ENCODE measurements around the gene GSN.

Gene GSN

GRCh38 chr9:121354762-121355161 lies 86.8 kb downstream of the GSN start:
- no peak overlapping the region for H2AK5ac ChIP-seq (ENCODE audit: low read depth, low read length)
- WGBS, 2 donors (ENCODE audit: extremely low coverage in 2 of 2, insufficient read length in 2 of 2, insufficient replicate concordance in 1 of 2) = no CpG with 5 or more reads among the region's 5 CpGs
- H3K4me2 ChIP-seq (ENCODE audit: insufficient read depth, low read length, poor library complexity, severe bottlenecking) = no peak overlapping the region
- H3K23ac ChIP-seq (ENCODE audit: low read depth, low read length, poor library complexity) = no peak overlapping the region
- H3K36me3 ChIP-seq (replicated peaks in 1 of 2; ENCODE audit: control insufficient read depth in 2 of 2, insufficient read depth in 2 of 2, low read length in 2 of 2) = peaks cover 0 to 2% of the 10 kb centered on the region in 2 donors
- no peak overlapping the region for H3K4me3 ChIP-seq (ENCODE audit: low read length in 2 of 2)
- H3K9ac ChIP-seq (ENCODE audit: low read depth, low read length, poor library complexity) = no peak overlapping the region
- no peaks in the 10 kb centered on the region for H3K27me3 ChIP-seq (ENCODE audit: control insufficient read depth in 3 of 3, insufficient read depth in 3 of 3, low read depth in 1 of 3, low read length in 3 of 3)
- H2BK12ac ChIP-seq (ENCODE audit: low read length) = no peak overlapping the region
- H3K4me1 ChIP-seq (ENCODE audit: control insufficient read depth in 2 of 2, insufficient read depth in 1 of 2, low read depth in 1 of 2, low read length in 2 of 2) = peaks cover 0 to 3% of the 10 kb centered on the region in 2 donors
- H3K14ac ChIP-seq (ENCODE audit: low read length) = no peak overlapping the region
- H2AFZ ChIP-seq (ENCODE audit: low read length) = no peak overlapping the region
- H3K18ac ChIP-seq (ENCODE audit: low read length) = no peak overlapping the region
- no peak overlapping the region for H3K27ac ChIP-seq (replicated peaks; ENCODE audit: low read length)
- no peak overlapping the region for H2BK15ac ChIP-seq (ENCODE audit: low read length)
- no peaks in the 10 kb centered on the region for H3K9me3 ChIP-seq (replicated peaks in 1 of 2; ENCODE audit: control insufficient read depth in 2 of 2, insufficient read depth in 1 of 2, low read depth in 1 of 2, low read length in 2 of 2)
- no peak overlapping the region for H4K91ac ChIP-seq (ENCODE audit: low read depth, low read length, poor library complexity)
- no peaks in the 10 kb centered on the region for H3K79me1 ChIP-seq (ENCODE audit: low read depth, low read length)
- H2BK5ac ChIP-seq (ENCODE audit: low read length) = no peak overlapping the region
- H4K8ac ChIP-seq (ENCODE audit: low read depth, low read length) = no peak overlapping the region
- DNase-seq (ENCODE audit: low spot score) = no peak
- no peak overlapping the region for H3K4ac ChIP-seq (ENCODE audit: low read length)
- no peak overlapping the region for H2BK120ac ChIP-seq (ENCODE audit: low read depth, low read length)

- WGBS, 2 donors (ENCODE audit: extremely low coverage in 2 of 2, insufficient read length in 2 of 2, insufficient replicate concordance in 1 of 2) = no CpG with 5 or more reads among the region's 3 CpGs
- Histone ChIP-seq H4K91ac (ENCODE audit: low read depth, low read length, poor library complexity) (no peak overlapping the region), H4K8ac (ENCODE audit: low read depth, low read length) (no peak overlapping the region), H3K9ac (ENCODE audit: low read depth, low read length, poor library complexity) (no peak overlapping the region), H3K4me2 (ENCODE audit: insufficient read depth, low read length, poor library complexity, severe bottlenecking) (no peak overlapping the region), H3K4ac (ENCODE audit: low read length) (no peak overlapping the region), H3K36me3 (replicated peaks in 1 of 2; ENCODE audit: control insufficient read depth in 2 of 2, insufficient read depth in 2 of 2, low read length in 2 of 2) (peaks cover 0 to 2% of the 10 kb centered on the region in 2 donors), H3K4me3 (ENCODE audit: low read length in 2 of 2) (no peak overlapping the region), H2BK5ac (ENCODE audit: low read length) (no peak overlapping the region), H3K18ac (ENCODE audit: low read length) (no peak overlapping the region), H3K27ac (replicated peaks; ENCODE audit: low read length) (no peak overlapping the region), H2AFZ (ENCODE audit: low read length) (no peak overlapping the region), H3K27me3 (ENCODE audit: control insufficient read depth in 3 of 3, insufficient read depth in 3 of 3, low read depth in 1 of 3, low read length in 3 of 3) (no peaks in the 10 kb centered on the region), H3K23ac (ENCODE audit: low read depth, low read length, poor library complexity) (no peak overlapping the region), H3K9me3 (replicated peaks in 1 of 2; ENCODE audit: control insufficient read depth in 2 of 2, insufficient read depth in 1 of 2, low read depth in 1 of 2, low read length in 2 of 2) (no peaks in the 10 kb centered on the region), H2AK5ac (ENCODE audit: low read depth, low read length) (no peak overlapping the region), H3K79me1 (ENCODE audit: low read depth, low read length) (no peaks in the 10 kb centered on the region), H2BK120ac (ENCODE audit: low read depth, low read length) (no peak overlapping the region), H3K14ac (ENCODE audit: low read length) (no peak overlapping the region), H2BK12ac (ENCODE audit: low read length) (no peak overlapping the region), H2BK15ac (ENCODE audit: low read length) (no peak overlapping the region), H3K4me1 (ENCODE audit: control insufficient read depth in 2 of 2, insufficient read depth in 1 of 2, low read depth in 1 of 2, low read length in 2 of 2) (peaks cover 0 to 3% of the 10 kb centered on the region in 2 donors)
- no peak for DNase-seq (ENCODE audit: low spot score)
Measured at GRCh38 chr9:121357011-121357410, 89.0 kb downstream of the GSN start.

- Histone ChIP-seq H3K18ac (ENCODE audit: low read length) (no peak overlapping the region), H3K4me3 (ENCODE audit: low read length in 2 of 2) (no peak overlapping the region)
- DNase-seq (ENCODE audit: low spot score) = no peak
Measured at GRCh38 chr9:121358751-121359150, 90.8 kb downstream of the GSN start.

GRCh38 chr9:121359351-121360294 lies 91.7 kb downstream of the GSN start:
- peaks cover 0 to 2% of the 10 kb centered on the region in 2 donors for H3K36me3 ChIP-seq (replicated peaks in 1 of 2; ENCODE audit: control insufficient read depth in 2 of 2, insufficient read depth in 2 of 2, low read length in 2 of 2)

More at GRCh38 chr9:121358751-121359150, 90.8 kb downstream of the GSN start:
- H2BK120ac ChIP-seq (ENCODE audit: low read depth, low read length) = no peak overlapping the region
- no peak overlapping the region for H3K9ac ChIP-seq (ENCODE audit: low read depth, low read length, poor library complexity)
- no peaks in the 10 kb centered on the region for H3K79me1 ChIP-seq (ENCODE audit: low read depth, low read length)
- no peak overlapping the region for H2AFZ ChIP-seq (ENCODE audit: low read length)
- peaks cover 2 to 3% of the 10 kb centered on the region in 2 donors for H3K4me1 ChIP-seq (ENCODE audit: control insufficient read depth in 2 of 2, insufficient read depth in 1 of 2, low read depth in 1 of 2, low read length in 2 of 2)
- H3K4me2 ChIP-seq (ENCODE audit: insufficient read depth, low read length, poor library complexity, severe bottlenecking) = no peak overlapping the region
- no peak overlapping the region for H2BK15ac ChIP-seq (ENCODE audit: low read length)
- H4K8ac ChIP-seq (ENCODE audit: low read depth, low read length) = no peak overlapping the region
- H4K91ac ChIP-seq (ENCODE audit: low read depth, low read length, poor library complexity) = no peak overlapping the region
- no peak overlapping the region for H3K14ac ChIP-seq (ENCODE audit: low read length)
- WGBS, 2 donors (ENCODE audit: extremely low coverage in 2 of 2, insufficient read length in 2 of 2, insufficient replicate concordance in 1 of 2) = no CpG with 5 or more reads among the region's 3 CpGs
- H2BK12ac ChIP-seq (ENCODE audit: low read length) = no peak overlapping the region
- no peak overlapping the region for H2AK5ac ChIP-seq (ENCODE audit: low read depth, low read length)
- H3K27ac ChIP-seq (replicated peaks; ENCODE audit: low read length) = no peak overlapping the region
- no peaks in the 10 kb centered on the region for H3K27me3 ChIP-seq (ENCODE audit: control insufficient read depth in 3 of 3, insufficient read depth in 3 of 3, low read depth in 1 of 3, low read length in 3 of 3)
- no peak overlapping the region for H3K4ac ChIP-seq (ENCODE audit: low read length)
- no peak overlapping the region for H2BK5ac ChIP-seq (ENCODE audit: low read length)
- no peaks in the 10 kb centered on the region for H3K9me3 ChIP-seq (replicated peaks in 1 of 2; ENCODE audit: control insufficient read depth in 2 of 2, insufficient read depth in 1 of 2, low read depth in 1 of 2, low read length in 2 of 2)
- peaks cover 0 to 2% of the 10 kb centered on the region in 2 donors for H3K36me3 ChIP-seq (replicated peaks in 1 of 2; ENCODE audit: control insufficient read depth in 2 of 2, insufficient read depth in 2 of 2, low read length in 2 of 2)
- H3K23ac ChIP-seq (ENCODE audit: low read depth, low read length, poor library complexity) = no peak overlapping the region

More at GRCh38 chr9:121359351-121360294, 91.7 kb downstream of the GSN start:
- Histone ChIP-seq H3K9ac (ENCODE audit: low read depth, low read length, poor library complexity) (no peak overlapping the region), H2BK120ac (ENCODE audit: low read depth, low read length) (no peak overlapping the region), H2AFZ (ENCODE audit: low read length) (no peak overlapping the region), H3K23ac (ENCODE audit: low read depth, low read length, poor library complexity) (no peak overlapping the region), H3K18ac (ENCODE audit: low read length) (no peak overlapping the region), H3K4me2 (ENCODE audit: insufficient read depth, low read length, poor library complexity, severe bottlenecking) (no peak overlapping the region), H3K4me3 (ENCODE audit: low read length in 2 of 2) (no peak overlapping the region), H3K4ac (ENCODE audit: low read length) (no peak overlapping the region), H3K79me1 (ENCODE audit: low read depth, low read length) (no peaks in the 10 kb centered on the region), H3K14ac (ENCODE audit: low read length) (no peak overlapping the region), H3K9me3 (replicated peaks in 1 of 2; ENCODE audit: control insufficient read depth in 2 of 2, insufficient read depth in 1 of 2, low read depth in 1 of 2, low read length in 2 of 2) (no peaks in the 10 kb centered on the region), H3K27ac (replicated peaks; ENCODE audit: low read length) (no peak overlapping the region), H4K91ac (ENCODE audit: low read depth, low read length, poor library complexity) (no peak overlapping the region), H3K4me1 (ENCODE audit: control insufficient read depth in 2 of 2, insufficient read depth in 1 of 2, low read depth in 1 of 2, low read length in 2 of 2) (peaks cover 2 to 3% of the 10 kb centered on the region in 2 donors), H2BK12ac (ENCODE audit: low read length) (no peak overlapping the region), H2BK5ac (ENCODE audit: low read length) (no peak overlapping the region), H2AK5ac (ENCODE audit: low read depth, low read length) (no peak overlapping the region), H2BK15ac (ENCODE audit: low read length) (no peak overlapping the region), H3K27me3 (ENCODE audit: control insufficient read depth in 3 of 3, insufficient read depth in 3 of 3, low read depth in 1 of 3, low read length in 3 of 3) (no peaks in the 10 kb centered on the region), H4K8ac (ENCODE audit: low read depth, low read length) (no peak overlapping the region)
- DNase-seq (ENCODE audit: low spot score) = no peak
- no CpG with 5 or more reads among the region's 3 CpGs for WGBS, 2 donors (ENCODE audit: extremely low coverage in 2 of 2, insufficient read length in 2 of 2, insufficient replicate concordance in 1 of 2)
